A204.1 (cell line): Measurements from ENCODE around the gene ARHGAP25.

Experiments used
- FAIRE-seq: peaks from 2 replicates; lab custom pipeline; 2012; peaks lifted over from hg19 to GRCh38; lab: Jason Lieb, UNC

Gene ARHGAP25

DNA sequence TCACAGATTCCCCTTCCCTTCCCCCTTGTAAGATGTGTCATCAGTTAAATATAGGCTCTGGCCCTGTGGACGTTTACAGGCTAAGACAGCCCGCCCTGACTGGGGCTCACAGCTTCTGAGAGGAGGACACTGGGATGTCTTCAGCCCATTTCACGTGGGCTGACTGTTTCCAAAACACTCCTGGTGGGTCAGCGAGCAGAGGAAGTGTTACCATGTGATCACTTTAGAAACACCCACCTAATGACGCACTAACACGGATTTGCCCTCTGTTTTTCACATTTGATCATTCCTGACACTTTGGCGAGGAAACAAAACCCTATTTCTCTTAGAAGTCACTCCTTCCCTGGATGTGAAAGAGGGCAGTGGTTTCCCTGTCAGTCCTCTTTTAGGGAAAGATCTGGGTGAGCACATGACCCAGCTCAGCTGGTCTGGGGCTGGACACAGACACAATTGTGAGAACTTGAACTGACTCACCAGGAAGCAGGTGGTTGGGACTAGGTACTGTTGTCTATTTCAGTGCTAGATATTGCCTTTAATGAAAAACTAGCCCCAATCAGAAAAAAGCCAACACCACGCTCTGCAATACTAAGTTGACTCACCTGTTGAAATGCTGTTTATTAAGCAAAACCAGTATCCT lies 97.7 kb downstream of the ARHGAP25 start:
- FAIRE-seq, result no peak

DNA sequence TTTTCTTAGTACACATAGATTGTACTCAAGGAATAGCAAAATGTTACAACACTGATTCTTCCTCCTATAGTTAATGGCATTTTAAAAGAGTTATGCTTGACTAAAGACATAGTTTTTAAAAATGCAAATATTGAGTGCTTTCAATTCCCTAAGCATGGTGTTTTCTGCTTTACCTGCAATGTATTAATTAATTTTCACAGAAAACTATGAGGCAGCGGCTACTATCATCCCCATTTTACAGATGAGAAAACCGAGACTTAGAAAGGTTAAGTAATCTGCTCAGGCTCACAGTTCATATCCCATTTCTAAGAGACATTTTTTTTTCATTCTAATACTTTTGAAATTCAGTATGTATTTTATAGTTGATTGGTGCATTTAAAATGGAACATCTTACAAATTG lies 98.6 kb downstream of the ARHGAP25 start:
- no peak for FAIRE-seq

DNA sequence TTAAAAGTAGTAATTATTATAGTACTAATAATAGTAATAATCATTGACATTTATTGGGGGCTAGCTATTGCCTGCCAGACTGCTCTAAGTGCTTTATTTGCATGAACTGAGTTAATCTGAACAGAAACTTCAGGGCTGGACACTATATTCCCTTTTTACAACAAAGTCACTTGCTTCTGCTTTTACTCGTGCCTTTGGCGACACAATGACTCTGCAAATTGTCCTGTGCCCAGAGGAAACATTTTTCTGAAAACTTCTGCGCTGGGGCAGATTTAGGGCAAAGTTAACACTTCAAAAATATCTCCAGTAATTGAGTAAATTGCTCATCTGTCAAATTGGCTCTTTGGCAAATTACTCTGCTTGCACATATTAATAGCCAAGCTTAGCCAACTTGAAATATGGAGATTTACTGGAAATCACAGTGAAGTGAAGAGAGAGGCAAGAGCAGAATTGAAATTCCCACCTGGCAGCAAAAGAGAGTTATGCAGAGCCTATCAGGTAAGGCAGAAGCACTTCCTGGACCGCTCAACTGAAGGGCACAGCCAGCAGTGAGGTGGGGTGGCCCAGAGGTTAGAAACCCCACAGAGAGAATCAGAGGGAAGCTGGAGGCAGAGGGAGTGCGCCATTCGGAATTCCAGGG lies 100.2 kb downstream of the ARHGAP25 start:
- no peak for FAIRE-seq

DNA sequence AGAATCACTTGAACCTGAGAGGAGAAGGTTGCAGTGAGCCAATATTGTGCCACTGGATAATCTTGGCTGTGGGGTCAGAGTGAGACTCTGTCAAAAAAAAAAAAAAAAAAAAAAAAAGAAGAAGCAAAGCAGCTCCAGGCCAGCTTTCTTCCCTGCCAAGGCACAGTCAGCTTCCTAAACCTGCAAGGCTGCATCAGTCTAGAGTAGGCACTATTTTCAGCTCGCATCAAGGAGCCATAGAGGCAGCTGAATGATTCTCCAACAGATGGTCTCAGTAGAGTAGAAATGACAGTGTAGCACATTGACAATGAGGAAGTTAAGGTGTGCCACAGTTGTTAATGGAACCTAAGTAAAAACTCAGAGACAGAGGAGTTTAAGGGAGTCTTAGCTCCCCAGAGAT lies 101.0 kb downstream of the ARHGAP25 start:
- no peak for FAIRE-seq

DNA sequence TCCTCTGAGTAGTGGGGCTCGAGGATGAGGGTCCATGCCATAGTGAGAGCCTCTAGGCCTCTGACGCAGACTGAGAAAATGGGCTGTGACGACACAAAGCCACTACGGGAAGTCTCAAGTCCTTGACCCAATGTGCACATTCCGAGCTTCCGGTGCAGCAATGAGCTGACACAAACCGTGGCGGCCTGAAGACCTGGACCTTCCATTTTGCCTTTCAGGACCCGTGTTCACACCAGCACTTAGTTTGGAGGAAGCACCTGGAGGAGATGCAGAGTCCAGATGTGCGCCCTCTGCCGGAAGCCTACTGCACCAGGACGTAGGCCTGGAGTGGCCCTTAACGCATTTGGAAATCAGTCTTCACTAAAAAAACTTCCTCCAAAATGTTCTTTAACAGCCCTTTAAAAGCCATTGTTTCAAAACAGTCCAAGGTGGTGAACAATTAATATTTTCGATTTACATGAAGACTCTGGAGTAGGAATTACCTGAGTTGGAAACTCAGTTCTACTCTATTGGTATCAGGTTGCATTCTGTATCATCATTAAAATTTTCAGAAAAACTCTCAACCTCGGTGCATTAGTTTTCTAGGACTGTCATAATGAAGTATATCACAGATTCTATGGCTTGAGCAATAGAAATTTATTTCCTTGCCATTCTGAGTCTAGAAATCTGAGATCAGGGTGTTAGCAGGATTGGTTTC lies 102.7 kb downstream of the ARHGAP25 start:
- FAIRE-seq, result no peak

DNA sequence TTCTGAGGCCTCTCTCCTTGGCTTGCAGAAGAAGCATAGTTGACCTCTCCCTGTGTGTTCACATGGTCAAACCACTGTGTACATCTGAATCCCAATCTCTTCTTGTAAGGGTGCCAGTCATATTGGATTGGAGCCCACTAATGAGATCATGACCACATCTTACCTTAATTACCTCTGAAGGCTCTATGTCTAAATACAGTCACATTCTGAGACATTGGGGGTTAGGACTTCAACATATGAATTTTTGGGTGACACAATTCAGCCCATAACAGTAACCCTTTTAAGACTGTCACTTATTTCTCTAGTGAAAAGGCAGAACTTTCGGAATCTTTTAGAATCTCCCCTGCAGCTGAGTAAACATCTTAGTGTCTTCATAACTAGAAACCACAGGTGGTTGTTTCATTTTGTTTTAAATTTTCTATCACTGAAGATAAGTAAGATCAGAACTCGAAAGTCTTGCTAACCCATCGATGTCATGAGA lies 103.3 kb downstream of the ARHGAP25 start:
- no peak for FAIRE-seq

DNA sequence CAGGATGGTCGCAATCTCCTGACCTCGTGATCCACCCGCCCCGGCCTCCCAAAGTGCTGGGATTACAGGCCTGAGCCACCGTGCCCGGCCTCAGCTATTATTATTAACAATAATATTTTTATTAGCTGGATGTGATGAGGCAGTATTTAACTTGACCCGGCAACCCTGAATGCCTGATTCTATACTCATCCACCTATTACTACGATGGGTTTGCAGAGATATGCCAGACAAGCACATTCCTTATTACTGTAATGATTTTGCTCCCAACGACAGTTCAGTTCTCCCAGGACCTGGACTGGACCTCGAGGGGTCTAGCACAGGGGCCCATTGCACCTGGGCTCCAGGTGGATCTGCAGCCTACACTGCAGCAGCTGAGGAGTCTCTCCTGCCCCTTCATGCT lies 104.0 kb downstream of the ARHGAP25 start:
- no peak for FAIRE-seq

DNA sequence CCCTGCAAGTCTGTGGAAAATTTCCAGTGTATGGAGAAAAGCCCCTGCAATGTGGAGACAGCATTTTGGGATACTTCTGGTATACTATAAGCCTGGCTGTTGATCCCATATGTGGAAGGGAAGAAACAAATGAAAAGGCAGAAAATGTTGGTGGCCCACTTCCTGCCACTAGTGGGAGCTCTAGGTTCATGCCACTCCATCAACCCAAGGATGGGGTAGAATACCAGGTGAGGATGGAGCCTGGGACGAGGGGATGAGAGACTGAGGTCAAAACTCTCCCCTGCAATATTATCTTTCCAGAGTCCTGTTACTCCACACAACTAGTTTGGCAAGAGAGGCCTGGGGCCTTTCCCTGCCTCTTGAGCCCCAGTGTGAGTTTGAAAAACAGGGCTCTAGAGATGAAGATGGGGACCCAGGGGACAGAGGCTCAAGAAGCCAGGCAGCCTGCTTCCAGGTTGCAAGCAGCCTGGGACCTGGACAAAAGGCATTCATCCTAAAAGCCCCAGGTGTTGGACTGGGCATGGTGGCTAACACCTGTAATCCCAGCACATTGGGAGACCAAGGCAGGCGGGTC lies 104.7 kb downstream of the ARHGAP25 start:
- FAIRE-seq, result no peak

DNA sequence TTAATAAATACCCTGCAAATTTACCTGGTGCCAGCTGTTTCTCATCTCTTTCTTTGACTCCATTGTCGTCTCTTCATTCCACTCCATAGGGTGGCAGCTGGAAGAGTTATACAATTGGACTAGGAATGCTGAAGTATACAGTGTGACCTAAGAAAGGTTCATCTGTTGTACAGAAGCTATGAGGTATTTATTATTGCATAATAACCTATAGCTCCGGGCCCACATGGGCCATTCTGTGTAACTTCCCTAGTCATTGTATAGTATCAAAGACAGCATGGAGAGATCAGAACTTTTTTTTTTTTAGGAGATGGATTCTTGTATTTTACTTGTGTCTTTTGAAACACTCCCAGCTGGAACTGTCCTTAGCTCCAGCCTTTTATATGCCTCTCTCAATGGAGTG lies 110.4 kb downstream of the ARHGAP25 start:
- no peak for FAIRE-seq

DNA sequence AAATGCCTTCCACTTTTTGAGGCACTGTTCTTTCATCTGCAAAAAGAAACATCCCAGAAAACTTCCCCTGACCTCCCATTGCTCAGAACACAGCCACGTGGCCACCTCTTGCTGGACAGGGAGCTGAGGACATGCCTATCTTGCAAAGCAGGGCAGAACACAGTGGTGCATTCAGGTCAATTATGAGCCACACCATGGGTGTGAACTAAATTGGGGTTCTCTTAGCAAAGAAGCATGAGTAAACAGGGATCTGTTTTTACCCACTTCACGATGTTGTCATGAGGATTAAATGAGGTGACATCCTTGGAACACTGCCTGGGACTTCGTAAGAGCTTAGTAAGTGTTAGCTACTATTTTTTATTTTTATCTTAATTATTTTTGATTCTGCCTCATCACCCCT lies 111.5 kb downstream of the ARHGAP25 start:
- no peak for FAIRE-seq

DNA sequence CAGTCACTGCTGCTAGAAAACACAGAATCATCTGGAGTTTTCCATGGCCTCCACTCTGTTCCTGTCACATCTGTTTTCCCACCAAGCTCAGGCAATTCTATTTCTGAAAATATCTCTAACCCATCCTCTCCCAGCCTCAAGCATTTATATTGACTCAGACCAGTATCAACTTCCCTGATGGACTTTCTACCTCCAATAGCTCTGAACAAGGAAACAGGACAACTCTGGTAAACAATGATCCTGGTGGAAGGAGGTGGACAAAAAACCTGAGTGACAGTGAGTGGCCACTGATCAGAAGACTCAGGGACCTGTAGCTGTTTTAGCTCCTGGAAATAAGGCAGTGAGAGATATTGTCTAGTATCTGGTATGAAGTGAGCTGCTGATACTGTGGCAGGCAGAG lies 113.1 kb downstream of the ARHGAP25 start:
- FAIRE-seq, result no peak

DNA sequence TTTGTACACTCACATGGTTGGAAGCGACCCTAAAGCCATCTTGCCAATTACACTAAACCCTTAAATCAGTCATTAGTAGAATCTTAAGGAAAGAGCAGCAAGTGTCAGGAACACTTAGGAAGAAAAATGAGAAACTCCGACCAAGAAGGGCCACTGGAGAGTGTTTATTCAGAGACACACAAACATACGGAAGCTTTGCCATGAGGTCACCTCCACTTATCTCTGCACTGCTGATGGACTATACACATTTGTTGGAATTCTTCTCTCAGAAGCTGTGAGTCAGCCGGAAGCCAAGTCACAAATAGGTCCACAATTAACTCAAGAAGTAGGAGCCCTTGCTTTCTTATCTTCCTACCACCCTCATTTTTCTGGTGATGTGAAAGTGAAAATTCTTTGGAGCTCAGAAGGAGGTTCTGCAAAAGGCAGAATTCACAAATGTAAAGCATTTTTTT lies 115.0 kb downstream of the ARHGAP25 start:
- FAIRE-seq, result no peak

DNA sequence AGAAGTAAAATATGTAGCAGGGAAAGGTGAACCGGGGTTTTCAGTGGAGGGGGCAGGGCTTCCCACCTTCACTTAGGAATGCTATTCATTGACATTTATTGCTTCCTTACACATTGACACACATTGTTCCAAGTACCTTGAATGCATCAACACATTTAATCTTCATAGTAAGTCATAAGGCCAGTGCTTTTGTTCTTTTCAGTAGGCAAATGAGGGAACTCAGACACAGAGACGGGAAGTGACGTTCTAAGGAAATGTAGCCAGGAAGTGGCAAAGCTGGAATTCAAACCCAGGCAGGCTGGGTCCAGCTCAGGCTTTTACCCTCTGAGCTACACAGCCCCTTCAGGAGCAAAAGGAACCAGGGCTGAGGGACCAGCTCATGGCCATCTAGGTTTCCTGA lies 115.9 kb downstream of the ARHGAP25 start:
- FAIRE-seq, result no peak

DNA sequence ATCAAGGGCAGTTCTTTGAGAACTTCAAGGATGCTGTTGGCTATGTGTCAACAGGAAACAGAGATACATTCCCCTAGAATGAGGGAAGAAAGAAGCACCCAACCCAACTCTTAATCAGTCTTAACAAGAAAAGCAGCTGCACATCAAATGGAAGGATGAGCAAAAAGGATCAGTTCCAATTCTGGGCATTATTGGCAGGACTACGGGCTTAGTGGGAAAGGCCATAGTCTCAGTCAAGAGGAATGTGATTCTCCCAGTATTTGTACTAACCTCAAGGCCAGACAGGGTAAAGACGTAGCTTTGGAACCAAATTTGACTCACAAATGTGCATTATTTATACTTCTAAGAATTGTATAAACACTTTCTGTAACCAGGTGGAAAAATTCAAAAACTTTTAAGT lies 118.4 kb downstream of the ARHGAP25 start:
- no peak for FAIRE-seq

DNA sequence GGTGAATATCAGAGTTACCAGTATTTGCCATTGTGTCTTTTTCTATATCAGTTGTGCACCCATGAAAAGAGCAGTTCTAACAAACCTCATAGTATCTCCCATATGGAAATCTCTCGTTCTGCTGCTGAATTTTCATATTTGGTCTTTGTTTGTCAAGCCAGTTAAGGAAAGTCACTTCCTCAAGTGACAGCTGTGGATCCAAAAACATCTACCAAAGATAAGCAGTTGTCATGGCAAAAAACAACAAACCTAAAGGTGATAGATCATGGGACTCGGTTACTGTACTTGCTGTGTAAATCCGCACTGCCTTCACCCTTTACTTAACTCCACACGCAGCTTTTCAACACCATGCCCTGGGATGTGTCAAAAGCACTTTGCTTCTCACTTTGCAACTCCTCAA lies 119.3 kb downstream of the ARHGAP25 start:
- no peak for FAIRE-seq

DNA sequence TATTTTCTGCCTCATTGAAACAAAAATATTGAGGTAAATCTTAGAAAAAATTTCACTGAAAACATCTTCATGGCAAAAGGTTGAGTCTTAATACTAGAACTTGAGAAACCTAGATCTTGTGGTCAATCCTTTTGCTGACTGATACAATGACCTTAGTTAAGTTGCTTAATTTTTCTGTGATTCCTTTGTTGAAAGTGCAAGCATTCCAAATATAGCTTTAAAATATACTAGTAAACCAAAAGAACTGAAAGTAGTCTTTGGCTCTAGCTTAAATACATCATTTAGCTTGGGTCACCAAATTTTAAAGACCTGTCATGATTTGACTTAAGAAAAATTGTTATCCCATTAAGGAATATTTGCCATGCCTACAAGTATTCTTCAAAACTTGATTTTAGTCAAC lies 119.9 kb downstream of the ARHGAP25 start:
- FAIRE-seq, result no peak

DNA sequence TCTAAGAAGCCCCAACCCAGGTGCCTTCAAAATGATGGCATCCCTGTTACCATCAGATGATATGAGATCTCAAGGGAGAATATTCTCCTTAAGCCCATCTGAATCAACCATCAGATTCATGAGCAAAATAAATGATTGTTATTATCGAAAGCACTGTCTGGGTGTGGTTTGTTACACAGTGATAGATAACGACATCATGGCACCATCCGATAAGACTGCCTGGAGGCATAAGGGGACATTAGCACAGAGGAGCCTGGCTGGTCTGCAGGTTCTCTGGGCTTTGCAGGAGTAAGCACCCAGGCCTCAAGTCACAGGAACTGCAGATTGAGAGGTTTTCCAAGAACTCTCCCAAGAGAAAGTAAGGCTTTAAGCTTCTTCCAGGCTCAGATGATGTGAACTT lies 120.9 kb downstream of the ARHGAP25 start:
- no peak for FAIRE-seq

DNA sequence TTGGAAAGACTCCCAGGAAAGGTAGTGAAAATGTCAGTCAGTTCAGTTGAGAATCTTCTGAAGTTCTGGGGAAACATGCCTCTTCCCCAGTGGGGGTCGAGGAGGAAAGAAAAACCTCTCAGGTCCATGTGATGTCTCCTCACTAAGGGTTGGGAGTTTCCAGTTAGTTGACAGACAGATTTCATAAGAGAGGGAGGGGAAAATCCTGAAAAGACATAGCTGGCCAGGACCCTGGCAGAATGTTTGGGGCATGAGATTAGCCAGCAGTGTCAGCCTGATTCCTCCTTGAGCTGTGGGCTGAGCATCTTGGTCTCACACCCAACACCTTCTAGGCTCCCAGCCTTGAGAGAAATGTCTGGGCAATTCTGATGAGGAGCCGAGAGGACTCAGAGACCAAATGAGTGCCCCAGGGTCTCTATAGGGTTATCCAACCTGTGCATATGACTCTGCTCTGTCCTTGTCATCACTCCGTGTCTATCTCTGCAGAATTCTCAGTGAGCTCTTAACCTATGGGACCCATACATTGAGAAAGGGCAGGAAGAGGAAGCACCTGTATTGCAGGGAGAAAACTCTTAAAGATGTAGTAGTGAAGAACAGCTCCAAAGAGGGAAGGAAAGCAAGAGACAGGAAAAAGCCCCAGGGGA lies 122.7 kb downstream of the ARHGAP25 start:
- no peak for FAIRE-seq

DNA sequence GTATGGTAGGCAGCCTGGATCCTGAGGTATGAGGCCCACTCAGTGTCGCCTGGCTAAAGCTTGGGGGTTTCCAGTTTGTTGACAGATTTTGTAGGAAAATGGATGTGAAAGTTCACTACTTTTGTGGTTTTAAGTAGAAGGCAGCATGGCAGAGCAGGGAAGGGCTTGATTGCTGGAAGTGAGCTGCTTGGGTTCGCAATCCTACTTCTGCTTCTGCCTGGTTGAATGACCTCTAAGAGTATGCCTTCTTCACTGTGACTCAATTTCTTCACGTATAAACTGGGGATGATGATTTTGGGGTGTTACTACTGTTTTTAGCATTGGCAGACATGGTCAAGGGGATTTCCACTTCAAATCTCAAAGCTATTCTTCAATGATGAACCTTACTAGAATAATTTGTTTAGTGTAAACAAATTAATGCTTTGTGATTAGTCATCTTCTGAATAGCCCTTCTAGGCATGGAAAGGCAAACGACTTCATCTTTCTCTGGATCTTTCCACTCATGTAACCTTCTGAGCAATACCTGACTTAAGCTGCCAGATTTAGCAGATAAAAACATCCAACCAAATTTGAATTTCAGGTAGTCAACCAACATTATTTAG lies 123.3 kb downstream of the ARHGAP25 start:
- no peak for FAIRE-seq

DNA sequence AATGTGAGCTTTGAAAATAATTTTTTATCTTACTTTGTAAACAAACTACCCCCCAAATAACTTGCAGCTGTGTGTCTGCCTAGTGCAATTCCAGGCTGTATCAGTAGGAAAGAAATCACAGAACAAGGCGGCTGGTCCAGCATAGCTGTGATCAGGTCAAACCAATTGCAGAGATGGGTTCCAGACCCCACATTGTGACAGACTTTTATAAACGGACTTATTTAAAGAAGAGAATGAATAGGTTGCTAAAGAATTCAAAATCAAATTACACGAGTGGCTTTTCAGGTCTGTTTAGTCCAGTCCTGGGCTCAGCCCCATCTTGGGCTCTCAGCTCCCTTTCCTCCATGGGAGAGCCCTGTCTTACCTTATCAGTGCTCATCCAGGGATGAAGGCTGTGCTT lies 125.5 kb downstream of the ARHGAP25 start:
- FAIRE-seq, result no peak

DNA sequence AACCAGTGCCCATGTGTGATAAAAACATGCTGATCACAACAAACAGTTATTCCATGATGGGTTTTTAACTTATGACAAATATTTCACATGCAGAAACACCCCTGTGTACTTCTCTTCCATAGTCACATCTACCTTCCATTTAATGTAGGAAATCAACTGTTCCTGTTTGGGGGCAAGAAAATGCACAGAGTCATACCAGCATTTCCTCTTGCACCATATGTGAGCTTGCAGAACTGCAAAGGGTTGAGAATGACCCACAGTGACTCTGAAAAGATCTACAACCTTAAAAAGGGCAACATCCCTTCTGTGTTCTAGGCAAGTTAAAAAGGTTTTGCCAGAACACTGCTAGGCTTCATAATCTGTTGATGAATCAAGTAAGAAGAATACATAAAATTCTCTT lies 126.7 kb downstream of the ARHGAP25 start:
- no peak for FAIRE-seq

DNA sequence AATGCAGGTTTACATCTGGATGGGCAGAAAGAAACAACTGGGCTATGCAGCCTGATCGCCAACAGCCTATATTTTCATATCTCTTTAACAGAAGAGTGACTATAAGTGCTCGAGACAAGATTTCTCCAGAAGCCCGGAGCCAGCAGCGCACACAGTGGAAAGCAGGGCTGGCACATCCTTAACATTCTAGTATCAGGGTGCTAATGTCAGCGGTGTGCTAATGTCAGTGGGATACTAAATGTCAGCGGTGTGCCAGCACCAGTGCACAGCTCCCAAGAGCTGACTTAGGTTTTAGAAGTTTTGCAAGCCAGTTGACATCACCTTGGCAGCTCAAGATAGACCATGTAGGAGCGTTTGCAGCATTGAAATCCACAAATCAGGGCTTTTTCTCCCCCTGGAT lies 128.3 kb downstream of the ARHGAP25 start:
- FAIRE-seq, result no peak
